Endothelial cell (in vitro differentiated cells): Measurements from ENCODE around the gene FANCC. TPM values are rescaled to one million over a fixed set of nuclear protein-coding genes. Genes with fewer than 3 reads are reported as not detected.

Experiments used
- DNase-seq: peaks from one replicate; pipeline ENCODE4 v3.0.0; 2021; ENCODE audit warnings: low spot score
- H3K27ac Mint-ChIP-seq: one replicate; pipeline ENCODE4 v1.8.0; 2021; ENCODE audit warnings: mixed read lengths, inconsistent platforms; ENCODE audit not compliant: unreplicated experiment
- H3K27me3 Mint-ChIP-seq: one replicate; pipeline ENCODE4 v1.8.0; 2021; ENCODE audit warnings: mild to moderate bottlenecking, moderate library complexity, mixed read lengths, inconsistent platforms; ENCODE audit not compliant: unreplicated experiment
- H3K36me3 Mint-ChIP-seq: one replicate; pipeline ENCODE4 v1.8.0; 2021; ENCODE audit warnings: mild to moderate bottlenecking, low read depth, mixed read lengths, inconsistent platforms; ENCODE audit not compliant: unreplicated experiment
- H3K4me1 Mint-ChIP-seq: one replicate; pipeline ENCODE4 v1.8.0; 2021; ENCODE audit warnings: mild to moderate bottlenecking, mixed read lengths, inconsistent platforms; ENCODE audit not compliant: unreplicated experiment
- H3K4me3 Mint-ChIP-seq: one replicate; pipeline ENCODE4 v1.8.0; 2021; ENCODE audit warnings: mild to moderate bottlenecking, mixed read lengths, inconsistent platforms; ENCODE audit not compliant: unreplicated experiment
- H3K9me3 Mint-ChIP-seq: one replicate; pipeline ENCODE4 v1.8.0; 2021; ENCODE audit warnings: mixed read lengths, inconsistent platforms; ENCODE audit not compliant: unreplicated experiment
- CTCF ChIP-seq: fragments of 200-600 bp; sonication (generic); IDR thresholded peaks from one replicate; pipeline ENCODE4 v1.5.0; 2021; ENCODE audit warnings: antibody characterized with exemption; ENCODE audit not compliant: unreplicated experiment
- total RNA-seq: library from RNA; stranded (reverse); fragmentation: NEBNext Ultra II Directional; extraction: Animal tissue kit (Norgen Biotek cat#: 25700); gene quantifications from one replicate; pipeline ENCODE4 v1.2.1, GENCODE V29; 2021; ENCODE audit not compliant: unreplicated experiment

Gene FANCC
- total RNA-seq, 1 donor from 2014 or later: 16.7 TPM

- Mint-ChIP-seq H3K4me3 (no peak overlapping the region), H3K36me3 (no peaks in the 10 kb centered on the region), H3K9me3 (no peaks in the 10 kb centered on the region), H3K27me3 (peaks cover 4% of the 10 kb centered on the region), H3K4me1 (no peaks in the 10 kb centered on the region), H3K27ac (no peak overlapping the region)
- DNase-seq: no peak
- TF ChIP-seq CTCF: no peak
Observed at GRCh38 chr9:95073918-95074317, 243.6 kb downstream of the FANCC start.

DNA sequence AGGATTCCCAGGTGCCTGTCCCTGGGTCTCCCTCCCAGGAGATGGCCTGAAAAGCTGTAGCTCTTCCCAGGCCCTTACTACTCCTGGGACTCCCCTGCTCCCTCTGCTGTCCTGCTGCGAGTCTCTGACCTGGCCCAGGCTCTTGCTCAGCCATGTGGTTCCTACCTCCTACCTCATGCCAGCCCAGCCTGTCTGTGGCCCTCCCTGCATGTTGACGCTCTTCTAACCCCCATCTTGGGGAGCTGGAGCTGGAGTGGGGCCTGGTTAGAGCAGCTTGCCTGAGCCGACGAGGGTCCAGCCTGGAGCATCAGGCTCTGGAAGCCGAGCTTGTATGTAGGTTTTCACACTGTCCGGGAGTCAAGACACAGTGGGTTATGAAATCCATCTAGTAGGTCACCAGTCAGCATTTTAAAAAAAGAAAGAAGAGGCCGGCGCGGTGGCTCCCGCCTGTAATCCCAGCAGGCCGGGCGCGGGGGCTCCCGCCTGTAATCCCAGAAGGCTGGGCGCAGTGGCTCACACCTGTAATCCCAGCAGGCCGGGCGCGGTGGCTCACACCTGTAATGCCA lies 244.4 kb downstream of the FANCC start:
- no peaks in the 10 kb centered on the region for H3K4me1 Mint-ChIP-seq
- no peaks in the 10 kb centered on the region for H3K9me3 Mint-ChIP-seq
- peak; percentile 35 for DNase-seq
- H3K27me3 Mint-ChIP-seq: peaks cover 4% of the 10 kb centered on the region
- H3K36me3 Mint-ChIP-seq: no peaks in the 10 kb centered on the region
- no peak overlapping the region for H3K27ac Mint-ChIP-seq
- TF ChIP-seq CTCF: no peak
- H3K4me3 Mint-ChIP-seq: no peak overlapping the region

DNA sequence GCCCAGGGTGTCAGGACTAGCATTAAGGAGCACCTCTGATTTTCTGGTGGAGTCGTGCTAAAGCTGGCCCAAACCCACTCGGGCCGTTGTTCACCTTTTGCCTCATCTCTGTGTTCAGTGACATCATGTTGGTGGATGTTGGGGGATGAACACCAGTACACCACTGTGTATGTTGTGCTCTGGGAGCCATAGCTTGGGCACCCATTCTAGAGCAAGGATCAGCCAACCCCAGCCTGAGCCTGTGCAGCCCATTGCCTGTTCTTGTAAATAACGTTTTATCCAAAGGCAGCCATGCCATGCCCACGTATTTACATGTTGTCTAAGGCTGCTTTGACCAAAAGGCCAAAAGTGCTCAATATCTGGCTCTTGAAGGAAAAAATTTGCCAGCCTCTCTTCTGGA lies 245.6 kb downstream of the FANCC start:
- DNase-seq: no peak
- Mint-ChIP-seq H3K36me3 (no peaks in the 10 kb centered on the region), H3K4me1 (no peaks in the 10 kb centered on the region), H3K9me3 (no peaks in the 10 kb centered on the region), H3K27me3 (peaks cover 4% of the 10 kb centered on the region), H3K4me3 (no peak overlapping the region), H3K27ac (no peak overlapping the region)
- TF ChIP-seq CTCF: no peak

DNA sequence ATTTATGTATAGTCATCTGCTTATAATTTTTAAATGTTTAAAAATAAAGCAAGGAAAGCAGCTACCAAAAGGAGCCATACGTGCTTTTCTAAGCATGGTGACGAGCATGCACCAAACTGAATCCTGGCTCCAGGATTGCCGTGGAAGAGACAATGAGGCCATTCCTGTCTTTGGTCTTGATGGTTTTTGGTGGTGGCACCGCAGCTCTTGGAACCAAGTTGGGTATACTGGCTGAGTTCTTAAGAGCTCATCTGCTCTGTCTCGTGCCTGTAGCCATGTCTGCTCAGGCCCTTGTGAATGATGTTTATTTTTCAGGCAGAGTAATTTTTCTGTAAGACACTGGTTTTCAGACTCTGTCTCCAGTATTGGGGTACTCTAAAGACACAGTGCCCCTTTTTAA lies 246.1 kb downstream of the FANCC start:
- no peak for DNase-seq
- H3K36me3 Mint-ChIP-seq: no peaks in the 10 kb centered on the region
- no peaks in the 10 kb centered on the region for H3K4me1 Mint-ChIP-seq
- peaks cover 4% of the 10 kb centered on the region for H3K27me3 Mint-ChIP-seq
- TF ChIP-seq CTCF: no peak
- H3K4me3 Mint-ChIP-seq: no peak overlapping the region
- H3K27ac Mint-ChIP-seq: no peak overlapping the region
- no peaks in the 10 kb centered on the region for H3K9me3 Mint-ChIP-seq

DNA sequence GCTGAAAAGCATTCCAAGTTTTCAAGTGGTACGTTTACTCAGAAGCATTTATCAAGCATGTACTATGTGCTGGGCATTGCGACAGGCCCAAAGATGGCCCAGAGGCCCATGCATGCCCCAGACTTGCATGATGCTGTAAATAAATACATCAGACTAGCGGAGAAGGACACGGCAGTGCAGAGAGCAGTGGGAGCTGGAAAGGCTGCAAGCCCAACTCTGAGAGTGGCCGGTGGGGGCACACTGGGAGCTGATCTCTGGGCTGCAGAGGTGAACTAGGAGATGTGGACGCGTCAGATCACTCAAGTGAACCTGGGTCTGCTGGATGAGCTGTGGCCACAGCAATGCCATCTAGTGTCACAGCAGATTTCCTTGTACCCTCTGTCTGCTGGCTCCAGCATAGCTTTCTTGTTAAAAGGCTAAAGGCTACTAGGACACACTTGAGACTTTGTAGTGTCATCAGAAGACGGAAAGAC lies 246.9 kb downstream of the FANCC start:
- TF ChIP-seq CTCF: no peak
- Mint-ChIP-seq H3K9me3 (no peaks in the 10 kb centered on the region), H3K27ac (no peak overlapping the region), H3K4me3 (no peak overlapping the region), H3K27me3 (peaks cover 4% of the 10 kb centered on the region), H3K4me1 (no peaks in the 10 kb centered on the region), H3K36me3 (no peaks in the 10 kb centered on the region)
- no peak for DNase-seq
